GDM1 (cell line): ENCODE results near the gene TM4SF20.

Experiments used
- DNase-seq: peaks from one replicate; lab custom pipeline; 2025; lab: John Stamatoyannopoulos, UW

Gene TM4SF20, protein sequence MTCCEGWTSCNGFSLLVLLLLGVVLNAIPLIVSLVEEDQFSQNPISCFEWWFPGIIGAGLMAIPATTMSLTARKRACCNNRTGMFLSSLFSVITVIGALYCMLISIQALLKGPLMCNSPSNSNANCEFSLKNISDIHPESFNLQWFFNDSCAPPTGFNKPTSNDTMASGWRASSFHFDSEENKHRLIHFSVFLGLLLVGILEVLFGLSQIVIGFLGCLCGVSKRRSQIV

DNA sequence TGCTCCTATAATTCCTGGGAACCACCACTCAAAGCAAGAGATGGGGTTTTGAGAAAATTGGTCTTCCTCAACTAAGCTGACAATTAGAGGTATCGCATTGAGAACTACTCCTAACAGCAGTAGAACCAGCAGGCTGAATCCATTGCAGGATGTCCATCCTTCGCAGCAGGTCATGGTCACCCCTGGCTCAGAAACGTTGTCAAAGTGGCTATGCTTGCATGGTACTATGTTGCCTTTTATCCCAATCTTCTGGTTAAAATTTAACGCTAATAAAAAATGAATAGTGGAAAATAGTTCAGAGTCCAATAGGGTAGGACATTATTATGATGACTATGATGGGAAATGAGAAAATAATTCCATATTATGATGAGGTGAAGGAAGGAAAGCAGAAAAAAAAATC, at the start of gene TM4SF20:
TSS of gene TM4SF20 (minus strand) at position 212 of the 400 bp plus-strand sequence. CDS start at position 174, 38 bp downstream.
- no peak for DNase-seq

DNA sequence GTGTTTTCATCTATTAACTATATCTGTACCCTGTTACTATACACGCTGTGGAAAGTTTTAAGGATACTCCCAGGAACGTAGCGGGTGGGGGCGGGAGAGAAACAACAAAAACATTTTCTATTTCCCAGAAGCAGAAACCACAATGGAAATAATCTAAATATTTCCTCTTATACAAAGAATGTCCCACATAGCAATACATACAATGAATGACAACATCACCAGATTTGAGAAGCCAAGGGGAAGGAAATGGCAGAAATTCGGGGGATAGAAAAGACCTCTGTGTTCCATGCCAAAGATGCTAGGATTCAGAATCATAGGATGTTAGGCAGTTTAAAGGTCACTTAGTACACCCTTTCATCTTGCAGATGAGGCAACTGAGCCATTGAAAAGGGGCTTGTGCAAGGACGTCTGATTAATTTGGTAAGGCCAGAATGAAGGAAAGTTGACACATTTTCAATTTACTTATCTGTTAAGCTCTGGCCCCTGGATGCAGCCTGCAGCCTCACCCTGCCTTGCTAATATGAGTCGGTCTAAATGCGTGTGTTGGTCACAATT, 49.7 kb upstream of the TM4SF20 start:
- DNase-seq: no peak

DNA sequence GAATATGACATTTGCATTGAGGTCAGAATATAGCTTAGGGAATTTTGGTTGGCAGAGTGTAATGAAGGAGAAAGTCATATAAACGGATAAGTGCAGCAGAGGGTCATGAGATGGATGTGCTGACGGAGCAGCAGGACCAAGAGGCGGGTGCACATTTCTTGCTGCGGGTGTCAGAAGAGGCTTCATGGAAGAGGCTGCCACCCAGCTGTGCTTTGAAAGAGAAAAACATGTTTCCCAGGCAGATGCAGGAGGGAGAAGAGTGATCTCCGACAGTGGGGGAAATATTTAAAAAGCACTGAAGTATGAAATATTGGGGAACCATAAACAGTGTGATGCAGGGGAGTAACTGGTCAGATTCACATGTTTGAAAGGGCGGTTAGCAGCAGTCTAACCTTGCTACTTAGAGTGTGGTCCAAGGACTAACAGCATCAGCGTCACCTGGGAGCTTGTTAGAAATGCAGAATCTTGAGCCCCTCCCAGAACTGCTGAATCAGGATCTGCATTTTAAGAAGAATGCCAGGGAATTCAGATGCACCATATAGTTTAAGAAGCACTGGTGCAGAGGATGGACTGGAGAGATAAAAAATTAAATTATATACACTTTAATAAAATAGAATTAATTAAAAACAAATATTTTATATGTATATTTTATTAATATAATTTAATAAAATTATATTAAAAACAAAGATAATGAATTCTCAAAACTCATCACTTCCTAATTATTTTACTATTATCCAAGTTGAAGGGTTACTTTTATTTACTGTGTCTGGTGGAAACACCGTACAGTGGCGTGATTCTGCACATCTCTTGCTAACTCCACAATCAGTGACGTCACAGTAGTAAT, 44.8 kb upstream of the TM4SF20 start:
- no peak for DNase-seq

DNA sequence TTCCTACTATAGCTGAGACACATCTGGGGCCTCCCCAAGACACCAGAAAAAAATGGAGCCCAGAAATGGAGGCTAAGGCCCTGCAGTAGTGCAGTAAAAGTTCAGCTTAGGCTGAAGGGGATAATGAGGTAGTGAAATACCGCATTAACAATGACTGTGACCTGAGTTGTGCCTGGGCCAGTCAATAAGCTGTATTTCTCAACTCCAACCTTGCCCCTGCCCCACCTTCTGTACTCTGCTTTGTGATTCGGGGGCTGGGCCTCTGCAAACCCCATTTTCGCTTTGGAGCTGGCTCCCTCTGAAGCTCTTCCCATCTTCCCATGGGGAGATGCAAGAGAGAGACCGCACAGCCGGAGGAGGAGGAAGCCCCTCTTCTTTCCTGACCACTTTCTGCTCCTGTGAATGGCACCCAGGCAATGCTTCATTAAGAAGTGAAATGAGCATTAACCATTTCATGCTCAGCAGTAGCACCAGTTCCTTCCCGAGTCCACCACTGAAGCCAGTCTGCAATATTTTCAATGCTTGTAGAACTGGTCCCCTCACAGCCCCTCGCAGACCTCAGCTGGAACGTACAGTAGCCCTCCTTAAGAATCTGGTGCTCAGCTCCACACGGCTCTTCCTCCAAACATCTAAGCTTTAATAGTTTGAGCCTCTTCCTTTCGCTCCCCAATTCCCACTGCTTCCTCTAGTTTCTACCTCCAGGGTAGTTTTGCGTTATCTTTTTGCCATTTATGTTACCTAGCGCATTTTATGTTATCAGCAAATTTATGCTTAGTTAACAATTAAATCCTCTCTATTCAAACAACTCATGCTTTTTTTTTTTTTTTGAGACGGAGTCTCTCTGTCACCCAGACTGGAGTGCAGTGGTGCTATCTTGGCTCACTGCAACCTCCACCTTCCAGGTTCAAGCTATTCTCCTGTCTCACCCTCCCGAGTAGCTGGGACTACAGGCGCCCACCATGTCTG, 41.3 kb upstream of the TM4SF20 start:
- DNase-seq: no peak

DNA sequence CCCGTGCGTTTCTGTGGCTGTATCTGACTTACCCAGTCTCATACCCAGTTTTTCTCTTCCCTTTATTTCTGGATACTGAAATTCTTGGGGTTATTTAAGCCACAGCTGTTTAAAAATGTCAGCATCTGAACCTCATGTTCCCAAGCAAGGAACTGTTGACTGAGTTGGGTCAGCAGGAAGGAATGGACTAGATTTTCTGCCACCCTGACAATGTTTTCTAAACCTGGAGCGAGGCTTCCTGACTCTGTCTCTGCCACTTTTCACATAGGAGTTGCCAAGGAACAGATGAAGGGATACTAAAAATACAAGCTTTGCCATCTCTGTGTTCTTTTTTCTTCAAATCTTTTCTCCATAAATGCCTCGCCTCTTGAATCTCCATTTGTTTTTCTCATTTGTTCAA, 37.6 kb upstream of the TM4SF20 start:
- DNase-seq: no peak

DNA sequence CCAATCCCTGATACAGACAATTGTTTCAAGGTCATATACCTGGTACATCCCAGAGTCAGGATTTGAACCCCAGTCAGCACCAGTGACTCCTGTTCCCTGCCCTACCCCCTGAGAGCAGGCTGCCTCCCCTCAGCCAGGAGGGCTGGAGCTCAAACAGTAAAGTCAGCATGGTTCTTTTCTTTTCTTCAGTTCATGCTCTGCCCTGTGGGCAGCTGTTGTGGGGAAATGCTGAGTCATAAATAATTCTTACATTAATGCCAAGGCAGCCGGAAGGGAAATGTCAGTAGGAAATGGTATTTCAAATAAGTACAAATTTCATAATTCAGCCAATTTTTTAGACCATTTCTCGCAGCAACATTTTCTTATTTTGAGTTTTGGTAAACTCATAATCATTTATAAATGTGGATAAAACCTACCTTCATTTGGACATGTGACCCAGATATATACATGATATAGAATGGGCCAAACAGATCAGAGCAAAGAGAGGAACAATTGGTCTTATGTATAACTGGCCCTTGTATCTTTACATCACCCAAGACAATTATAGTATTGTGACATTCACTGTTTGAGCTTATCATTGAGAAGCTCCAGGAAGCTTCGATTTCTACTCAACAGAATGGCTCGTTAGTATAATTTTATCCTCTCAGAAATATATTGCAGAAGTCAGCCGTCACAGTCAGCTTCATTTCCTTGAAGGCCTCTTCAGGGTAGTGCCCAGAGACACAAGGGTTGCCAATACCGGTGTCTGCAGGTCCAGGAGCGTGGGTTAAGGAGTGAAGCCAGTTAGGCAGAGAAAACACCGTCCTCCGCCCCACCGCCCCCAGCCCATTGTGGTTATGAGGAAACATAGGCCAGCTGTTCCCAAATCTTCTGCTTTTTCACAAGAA, 36.7 kb upstream of the TM4SF20 start:
- no peak for DNase-seq

DNA sequence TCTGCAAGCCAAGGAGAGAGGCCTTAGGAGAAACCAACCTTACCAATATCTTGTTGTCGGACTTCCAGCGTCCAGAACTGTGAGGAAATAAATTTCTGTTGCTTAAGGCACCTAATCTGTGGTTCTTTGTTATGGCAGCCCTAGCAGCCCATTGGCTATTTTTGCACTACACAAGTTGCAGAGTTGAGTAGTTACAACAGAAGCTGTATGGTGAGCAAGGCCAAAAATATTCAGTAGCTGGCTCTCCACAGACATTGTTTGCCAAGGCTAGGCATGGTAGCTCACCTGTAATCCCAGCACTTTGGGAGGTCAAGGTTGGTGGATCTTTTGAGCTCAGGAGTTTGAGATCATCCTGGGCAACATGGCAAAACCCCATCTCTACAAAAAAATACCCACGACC, 35.7 kb upstream of the TM4SF20 start:
- DNase-seq: no peak

DNA sequence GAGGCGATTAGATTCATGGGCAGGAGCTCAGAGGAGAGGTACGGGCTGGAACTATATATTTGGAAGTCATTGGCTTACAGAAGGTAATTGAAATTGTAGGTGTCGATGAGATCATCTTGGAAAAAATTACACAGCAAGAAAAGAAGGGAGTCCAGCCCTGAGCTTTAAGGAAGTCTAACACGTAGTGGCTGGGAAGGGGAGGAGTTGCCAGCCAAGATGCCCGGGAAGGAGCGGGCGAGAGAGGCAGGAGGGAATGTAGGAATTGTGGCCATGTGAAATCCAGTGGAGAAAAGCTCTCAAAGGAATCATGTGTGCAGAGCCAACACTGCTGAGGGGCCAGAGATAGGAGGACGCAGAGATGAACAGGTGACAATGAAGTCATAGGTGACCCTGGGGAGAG, 34.3 kb upstream of the TM4SF20 start:
- no peak for DNase-seq

DNA sequence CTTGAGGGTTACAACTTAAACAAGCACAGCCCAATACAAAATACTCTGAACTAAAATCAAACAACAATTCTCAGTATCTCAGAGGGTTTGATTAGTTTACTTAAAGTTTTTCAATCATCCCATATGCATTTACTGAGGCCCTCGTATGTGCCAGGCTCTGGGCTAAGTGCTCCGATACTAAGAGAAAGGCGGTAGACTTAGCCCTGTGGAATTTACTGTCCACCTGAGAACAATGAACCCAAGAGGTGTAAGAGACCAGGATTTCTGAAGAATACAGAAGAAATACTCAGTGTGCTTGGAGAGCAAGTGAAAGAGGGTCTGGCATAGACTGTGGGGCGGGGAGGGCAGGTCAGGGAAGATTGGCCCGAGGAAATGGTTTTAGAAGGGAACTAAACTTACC, 33.8 kb upstream of the TM4SF20 start:
- no peak for DNase-seq

DNA sequence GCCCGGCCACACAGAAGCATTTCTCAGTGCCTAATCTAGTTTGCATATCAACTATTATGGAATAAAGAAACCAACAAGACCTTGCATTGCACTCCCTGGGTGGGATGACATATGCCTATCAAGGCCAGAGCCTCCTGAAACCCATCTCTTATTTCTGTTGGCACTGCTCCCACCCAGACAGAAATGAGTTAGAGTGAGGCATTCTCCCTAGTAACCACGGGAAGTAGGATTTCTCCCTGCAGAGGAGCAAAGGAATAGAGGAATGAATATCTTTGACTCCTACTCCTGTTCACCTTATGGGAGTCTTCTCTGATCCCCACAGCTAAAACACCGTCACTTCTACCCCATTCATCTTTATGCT, 32.9 kb upstream of the TM4SF20 start:
- no peak for DNase-seq

DNA sequence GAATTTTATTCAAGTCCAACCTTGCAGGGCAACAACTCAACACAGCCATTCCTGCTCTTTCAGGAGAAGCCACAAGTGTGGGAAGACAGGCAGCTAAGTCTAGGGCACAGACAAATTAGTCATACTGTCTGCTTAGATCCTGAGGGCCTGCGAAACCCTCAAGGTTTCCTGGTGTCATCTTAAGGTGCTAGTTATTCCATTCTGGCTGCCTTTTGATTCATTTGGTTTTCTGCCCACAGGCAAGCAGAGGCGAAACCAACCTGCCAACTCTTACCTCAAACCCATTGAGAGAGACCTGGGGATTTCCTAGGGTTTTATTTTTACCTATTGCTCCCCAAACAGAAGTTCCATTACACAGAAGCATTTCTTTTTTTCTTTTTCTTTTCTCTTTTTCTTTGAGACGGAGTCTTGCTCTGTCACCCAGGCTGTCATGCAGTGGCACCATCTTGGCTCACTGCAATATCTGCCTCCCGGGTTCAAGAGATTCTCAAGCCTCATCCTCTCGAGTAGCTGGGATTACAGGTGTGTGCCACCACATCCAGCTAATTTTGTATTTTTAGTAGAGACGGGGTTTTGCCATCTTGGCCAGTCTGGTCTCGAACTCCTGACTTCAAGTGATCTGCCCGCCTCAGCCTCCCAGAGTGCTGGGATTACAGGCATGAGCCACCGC, 32.3 kb upstream of the TM4SF20 start:
- no peak for DNase-seq

DNA sequence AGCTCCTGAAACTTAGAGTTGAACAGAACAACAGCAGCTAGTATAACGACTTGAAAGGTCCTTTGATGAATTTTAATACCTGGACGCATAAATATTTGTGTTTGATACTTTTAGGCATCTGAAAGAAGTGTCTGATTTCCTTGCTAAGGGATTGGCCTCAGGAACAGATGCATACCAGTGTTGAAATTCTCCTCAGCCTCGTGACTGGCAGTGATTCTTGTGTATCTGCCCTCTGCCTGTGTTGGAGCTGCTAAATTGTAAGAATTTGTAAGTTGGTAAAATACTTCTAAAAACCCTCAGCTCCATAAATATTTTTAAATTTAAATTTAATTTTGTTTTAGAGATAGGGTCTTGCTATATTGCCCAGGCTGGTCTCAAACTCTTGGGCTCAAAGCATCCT, 31.1 kb upstream of the TM4SF20 start:
- DNase-seq: no peak

DNA sequence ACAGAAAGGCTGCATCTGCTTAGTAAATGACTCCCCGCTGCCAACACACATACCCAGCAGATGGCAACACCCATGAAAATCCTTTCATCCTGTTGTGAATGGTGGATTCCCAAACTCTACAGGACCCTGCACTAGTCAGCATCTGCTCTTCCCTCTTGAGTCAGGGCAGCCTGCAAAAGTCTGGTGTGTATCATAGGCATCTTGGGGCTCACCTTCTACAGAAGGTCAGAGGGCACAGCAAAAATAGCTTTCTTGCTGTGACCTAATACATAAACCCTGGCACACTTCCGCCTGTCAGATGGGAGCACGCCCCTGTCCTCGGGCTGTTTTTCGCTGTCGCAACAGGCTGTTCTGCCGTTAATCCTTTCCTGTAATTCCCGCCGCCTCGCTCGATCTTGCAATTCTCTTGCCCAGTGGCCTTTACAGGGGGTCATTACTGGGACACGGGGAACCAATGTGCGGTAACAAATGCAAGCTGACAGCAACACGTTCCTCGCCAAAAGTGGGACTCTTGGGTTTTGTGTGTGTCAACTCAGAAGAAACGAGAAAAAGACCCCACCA, 28.6 kb upstream of the TM4SF20 start:
- no peak for DNase-seq

DNA sequence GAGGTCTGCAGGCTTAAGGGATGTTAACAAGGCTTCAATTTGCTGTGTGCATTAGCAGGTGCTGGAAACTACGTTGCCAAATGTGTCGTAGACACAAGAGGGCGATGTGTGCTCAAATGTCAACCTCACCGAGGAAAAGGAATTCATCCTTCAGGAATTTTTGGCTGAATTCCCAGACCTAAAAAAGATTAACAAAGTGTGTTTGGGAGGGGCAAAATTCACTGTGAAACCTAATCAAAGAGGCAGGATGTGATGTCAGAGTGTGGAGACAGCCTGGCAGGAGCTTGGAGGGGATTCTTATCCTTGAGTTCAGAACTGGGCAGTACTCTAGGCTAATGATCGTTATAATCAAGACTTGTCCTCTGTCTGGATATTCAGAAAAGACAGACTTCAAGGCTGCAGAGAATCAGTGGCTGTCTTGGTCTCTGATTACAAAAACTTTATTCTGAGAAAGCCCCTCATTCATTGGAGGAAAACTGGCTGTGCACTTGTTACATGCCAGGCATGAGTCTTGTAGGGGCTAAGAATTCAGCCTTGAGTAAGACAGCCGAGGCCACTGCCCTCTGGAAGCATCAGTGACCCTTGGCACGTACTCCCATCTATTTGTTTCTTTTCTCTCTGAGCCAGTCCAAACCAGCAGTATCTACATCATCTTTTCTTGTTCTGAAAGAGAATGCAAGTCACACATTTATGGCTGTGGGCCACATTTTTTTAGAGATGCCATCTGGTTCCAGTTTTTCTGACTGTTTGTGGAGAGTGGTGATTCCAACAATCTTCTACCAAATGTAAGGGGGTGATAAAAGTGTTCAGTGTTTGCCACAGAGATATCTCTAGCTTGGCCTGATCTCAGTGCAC, 27.3 kb upstream of the TM4SF20 start:
- DNase-seq: no peak

DNA sequence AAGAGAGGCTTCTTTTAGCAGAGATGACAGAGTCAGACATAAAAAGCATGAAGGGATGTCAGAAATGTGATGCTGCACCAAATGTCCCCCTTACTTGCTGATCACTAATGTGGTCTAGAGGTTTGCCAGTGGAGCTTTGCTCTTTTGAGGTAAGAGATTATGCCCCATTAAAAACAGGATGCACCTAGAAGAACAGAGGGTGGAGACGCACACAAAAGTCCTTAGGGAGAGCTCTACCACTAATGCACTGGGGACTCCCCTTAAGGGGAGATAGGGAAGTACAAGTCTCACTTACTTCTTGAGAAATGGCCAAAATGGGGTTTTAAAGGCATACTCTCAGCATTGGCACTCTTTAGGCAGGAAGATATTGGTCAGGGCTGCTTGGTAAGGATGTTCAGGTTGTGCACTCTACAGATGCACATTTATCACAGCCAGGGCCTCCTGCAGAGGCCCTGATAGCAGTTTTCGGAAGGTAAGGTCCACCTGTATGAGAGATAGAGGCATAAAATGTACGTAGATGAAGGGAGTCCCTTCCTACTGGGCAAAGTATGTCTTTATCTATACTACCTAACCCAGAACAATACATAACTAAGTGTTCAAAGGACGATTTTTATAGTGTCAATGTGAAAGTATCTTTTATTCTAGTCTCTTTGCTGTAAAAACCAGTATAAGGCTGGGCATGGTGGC, 25.6 kb upstream of the TM4SF20 start:
- no peak for DNase-seq

DNA sequence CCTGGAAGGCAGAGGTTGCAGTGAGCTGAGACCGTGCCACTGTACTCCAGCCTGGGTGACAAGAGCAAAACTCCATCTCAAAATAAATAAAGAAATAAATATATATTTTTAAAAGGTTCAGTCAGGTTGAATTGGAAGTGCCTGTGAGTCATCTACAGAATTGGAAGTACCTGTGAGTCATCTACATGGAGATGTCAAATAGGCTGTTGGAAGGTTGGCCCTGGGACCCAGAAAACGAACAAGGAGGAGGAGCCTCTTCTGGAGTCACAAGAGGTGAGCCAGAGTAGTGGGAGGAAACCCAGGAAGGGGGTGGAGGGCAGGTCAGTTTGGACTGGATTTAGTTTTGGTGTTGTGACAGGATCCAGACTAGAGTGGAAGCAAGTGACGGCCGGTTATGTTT, 23.9 kb upstream of the TM4SF20 start:
- no peak for DNase-seq

DNA sequence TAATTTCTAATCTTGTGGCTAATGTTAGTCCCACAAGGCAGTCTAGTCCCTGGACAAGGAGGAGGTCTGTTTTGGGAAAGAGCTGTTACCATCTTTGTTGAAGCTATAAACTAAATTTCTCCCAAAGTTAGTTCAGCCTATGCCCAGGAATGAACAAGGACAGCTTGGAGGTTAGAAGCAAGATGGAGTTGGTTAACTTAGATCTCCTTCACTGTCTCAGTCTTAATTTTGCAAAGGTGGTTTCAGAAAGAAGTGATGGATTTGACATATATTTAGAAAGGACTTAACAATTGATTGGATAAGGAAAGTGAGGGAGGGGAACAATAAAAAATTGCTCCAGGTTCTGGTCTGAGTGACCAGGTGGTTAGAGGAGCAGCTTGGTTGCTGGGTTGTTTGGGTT, 23.2 kb upstream of the TM4SF20 start:
- no peak for DNase-seq

DNA sequence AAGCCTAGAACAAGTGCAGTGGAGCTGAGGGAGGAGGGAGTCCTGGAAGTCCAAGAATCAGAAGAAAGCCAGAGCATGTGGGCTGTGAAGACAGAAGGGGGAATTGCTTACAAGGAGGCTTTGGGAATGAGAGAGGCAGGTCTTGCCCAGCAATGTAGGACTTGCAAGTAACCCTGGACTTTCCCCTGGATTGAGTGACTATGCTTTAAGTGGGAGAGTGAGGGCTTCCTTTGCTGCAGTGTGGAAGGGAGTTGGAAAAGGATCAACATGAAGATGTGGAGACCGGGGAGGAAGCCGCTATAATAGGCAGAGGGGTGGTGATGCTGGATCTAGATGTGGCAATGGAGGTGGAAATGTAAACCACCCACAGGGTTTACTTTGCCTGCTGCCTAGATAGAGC, 22.4 kb upstream of the TM4SF20 start:
- DNase-seq: no peak
